GM10248 (cell line): ENCODE measurements around the gene WBP2.

Source experiments
- CTCF ChIA-PET: fragments of 300-600 bp; sonication (Branson Sonifier 250); formaldehyde crosslinking; extraction: SDS; loops from one replicate; lab custom pipeline; 2021; ENCODE audit warnings: antibody characterized with exemption; lab: Yijun Ruan, JAX
- POLR2A ChIA-PET: fragments of 350-650 bp; sonication (Branson Sonifier 250); formaldehyde crosslinking; extraction: SDS; loops from one replicate; lab custom pipeline; 2020; ENCODE audit warnings: antibody characterized with exemption; lab: Yijun Ruan, JAX
- DNase-seq: peaks from one replicate; pipeline ENCODE4 v3.0.0; 2012; ENCODE audit errors: extremely low spot score
- CTCF ChIP-seq: IDR thresholded peaks from 2 replicates; pipeline ENCODE4 v1.5.1; 2012; ENCODE audit warnings: mild to moderate bottlenecking, low read depth; ENCODE audit errors: extremely low read depth, missing control alignments, control extremely low read depth

WBP2 gene

DNA sequence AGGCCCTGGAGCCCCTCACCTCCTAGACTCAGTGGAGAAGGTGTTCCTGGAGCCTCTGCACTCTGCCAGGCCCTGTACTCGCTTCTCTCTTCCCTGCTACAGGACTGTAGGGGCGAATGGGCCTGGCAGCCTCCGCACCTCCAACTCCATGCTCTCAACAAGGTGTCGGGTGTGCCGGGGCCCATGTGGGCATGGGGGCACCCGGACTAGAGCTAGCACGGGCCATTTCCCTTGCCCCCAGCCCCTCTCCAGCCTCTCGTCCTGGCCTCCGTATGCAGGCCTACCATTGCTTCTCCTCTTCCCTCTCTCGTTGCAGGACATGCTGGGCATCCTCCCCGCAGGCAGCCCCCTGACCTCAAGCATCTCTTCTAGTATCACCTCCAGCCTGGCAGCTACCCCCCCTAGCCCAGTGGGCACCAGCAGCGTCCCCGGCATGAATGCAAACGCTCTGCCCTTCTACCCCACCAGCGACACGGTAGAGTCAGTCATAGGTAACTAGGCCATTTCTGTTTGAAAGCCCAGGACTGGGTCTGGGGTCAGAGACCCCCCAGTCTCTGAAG lies 36.7 kb downstream of the WBP2 start:
- CTCF ChIA-PET = interaction anchor here (0.9 to 8.1 kb wide), 4 partner anchors 10 to 67 kb away, joined by 3 to 56 read pairs (median 6); partner anchors contain the start of gene GALK1
- DNase-seq = no peak
- TF ChIP-seq CTCF = no peak
- POLR2A ChIA-PET = interaction anchor here (1.0 kb wide), 1 partner anchor 46 kb away, joined by 7 read pairs; no protein-coding TSS in a partner anchor

- POLR2A ChIA-PET = interaction anchor here (1.0 kb wide), 1 partner anchor 38 kb away, joined by 3 read pairs; no protein-coding TSS in a partner anchor
Measured at GRCh38 chr17:75817571-75817970, 37.6 kb downstream of the WBP2 start.

DNA sequence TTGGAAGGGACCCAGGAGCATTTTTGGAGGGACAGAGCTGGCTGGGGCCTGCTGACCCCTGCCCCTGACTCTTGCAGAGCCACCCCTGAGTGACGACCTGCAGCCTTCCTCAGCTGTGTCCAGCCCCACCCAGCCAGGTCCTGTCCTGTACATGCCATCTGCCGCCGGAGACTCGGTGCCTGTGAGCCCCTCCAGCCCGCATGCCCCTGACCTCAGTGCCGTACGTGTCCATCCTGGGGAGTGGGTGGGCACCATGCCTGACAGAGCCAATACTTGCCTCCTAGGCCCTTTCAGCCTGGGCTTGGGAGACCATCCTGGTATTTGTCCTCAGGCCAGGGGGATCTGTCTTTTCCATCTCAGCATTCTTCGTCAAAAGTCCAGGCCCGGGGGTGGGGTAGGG lies 38.4 kb downstream of the WBP2 start:
- ChIA-PET POLR2A (interaction anchor here (1.3 kb wide), 1 partner anchor 10 kb away, joined by 5 read pairs; no protein-coding TSS in a partner anchor), CTCF (interaction anchor here (1.1 to 8.1 kb wide), 4 partner anchors 11 to 63 kb away, joined by 5 to 56 read pairs (median 8); partner anchors contain the start of gene GALK1)
- no peak for TF ChIP-seq CTCF
- no peak for DNase-seq

More at GRCh38 chr17:75817571-75817970, 37.6 kb downstream of the WBP2 start:
- DNase-seq = no peak
- CTCF ChIA-PET = interaction anchor here (0.8 to 8.1 kb wide), 4 partner anchors 11 to 301 kb away, joined by 3 to 56 read pairs (median 6); partner anchors contain the start of genes GALK1 and TSEN54
- no peak for TF ChIP-seq CTCF

- no peak for TF ChIP-seq CTCF
- ChIA-PET POLR2A (interaction anchor here (1.6 kb wide), 1 partner anchor 39 kb away, joined by 8 read pairs; no protein-coding TSS in a partner anchor), CTCF (interaction anchor here (0.7 to 8.1 kb wide), 12 partner anchors 8 to 65 kb away, joined by 3 to 56 read pairs (median 3); partner anchors contain the start of gene GALK1)
- no peak for DNase-seq
Measured at GRCh38 chr17:75815399-75815798, 39.7 kb downstream of the WBP2 start.

DNA sequence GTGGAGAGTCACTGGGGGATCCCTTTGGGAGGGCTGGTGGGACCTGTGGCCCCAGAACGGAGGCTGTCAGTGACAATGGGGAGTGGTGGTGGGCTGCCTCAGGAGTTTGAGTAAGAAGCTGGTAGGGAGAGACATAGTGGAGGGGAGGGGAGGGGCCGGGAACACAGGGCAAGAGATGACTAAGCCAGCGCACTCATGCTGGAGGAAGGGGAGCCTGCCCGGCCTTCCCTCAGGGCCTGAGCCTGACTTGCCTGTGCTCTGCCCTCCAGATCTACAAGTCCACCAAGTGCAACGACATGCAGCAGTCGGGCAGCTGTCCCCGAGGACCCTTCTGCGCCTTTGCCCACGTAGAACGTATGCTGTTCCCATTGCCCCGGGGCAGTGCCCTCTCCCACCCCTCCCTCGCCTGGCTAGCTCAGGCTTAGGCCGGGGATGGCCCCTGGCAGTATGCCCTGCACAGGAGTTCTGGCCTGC lies 40.2 kb downstream of the WBP2 start:
- POLR2A ChIA-PET = interaction anchor here (0.6 to 1.6 kb wide), 2 partner anchors 20 to 39 kb away, joined by 6 to 8 read pairs; no protein-coding TSS in a partner anchor
- CTCF ChIA-PET = interaction anchor here (0.7 to 8.1 kb wide), 10 partner anchors 9 to 65 kb away, joined by 3 to 56 read pairs (median 3); partner anchors contain the start of gene GALK1
- no peak for TF ChIP-seq CTCF
- DNase-seq = no peak

DNA sequence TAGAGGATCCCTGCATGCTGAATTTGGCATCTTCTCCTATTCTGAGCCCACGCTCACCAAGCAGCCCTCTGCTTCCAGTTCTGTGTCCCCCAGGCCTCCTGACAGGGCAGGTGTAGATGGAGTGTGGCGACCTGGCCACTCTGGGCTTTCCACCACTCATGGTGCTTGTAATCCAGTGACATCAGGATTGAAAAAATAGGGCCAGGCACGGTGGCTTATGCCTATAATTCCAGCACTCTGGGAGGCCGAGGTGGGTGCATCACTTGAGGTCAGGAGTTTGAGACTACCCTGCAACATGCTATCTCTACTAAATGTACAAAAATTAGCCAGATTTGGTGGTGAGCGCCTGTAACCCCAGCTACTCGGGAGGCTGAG lies 41.1 kb downstream of the WBP2 start:
- ChIA-PET POLR2A (interaction anchor here (1.6 kb wide), 1 partner anchor 38 kb away, joined by 8 read pairs; no protein-coding TSS in a partner anchor), CTCF (interaction anchor here (8.1 kb wide), 1 partner anchor 14 kb away, joined by 56 read pairs; no protein-coding TSS in a partner anchor)
- TF ChIP-seq CTCF = no peak
- DNase-seq = no peak
